MV-4-11 (cell line): ENCODE measurements around the gene DCAF8L2.
"Not testable (repeated sequence)": the region's sequence is repeated elsewhere in the genome, so short reads cannot be mapped to it uniquely, and the experiment has no call there.

ENCODE experiments used
- DNase-seq: peaks from one replicate; lab custom pipeline; 2025; lab: John Stamatoyannopoulos, UW

Gene DCAF8L2

GRCh38 chrX:27590044-27590443, at the start of gene DCAF8L2:
Gene DCAF8L2 (plus strand): TSS chrX:27590344. CDS start chrX:27746896, 156,552 bp downstream.
- no peak for DNase-seq

GRCh38 chrX:27541161-27541560, 49.0 kb upstream of the DCAF8L2 start:
- not testable (repeated sequence) for DNase-seq

GRCh38 chrX:27548624-27549023, 41.5 kb upstream of the DCAF8L2 start:
- DNase-seq: no peak

GRCh38 chrX:27549688-27550087, 40.5 kb upstream of the DCAF8L2 start:
- DNase-seq: no peak

- DNase-seq: peak; percentile 2
These were observed 34.6 kb upstream of the DCAF8L2 start for GRCh38 chrX:27555514-27555913.

GRCh38 chrX:27565992-27566391, 24.2 kb upstream of the DCAF8L2 start:
- DNase-seq: no peak

- no peak for DNase-seq
These were observed 19.0 kb upstream of the DCAF8L2 start for GRCh38 chrX:27571164-27571563.

GRCh38 chrX:27575565-27575964, 14.6 kb upstream of the DCAF8L2 start:
- no peak for DNase-seq

GRCh38 chrX:27583976-27584375, 6.2 kb upstream of the DCAF8L2 start:
- no peak for DNase-seq

GRCh38 chrX:27591938-27592337, 1.8 kb downstream of the DCAF8L2 start:
- no peak for DNase-seq

- no peak for DNase-seq
These were observed 7.4 kb downstream of the DCAF8L2 start for GRCh38 chrX:27597508-27597907.

- no peak for DNase-seq
These were observed 8.2 kb downstream of the DCAF8L2 start for GRCh38 chrX:27598312-27598711.

- DNase-seq: no peak
These were observed 9.8 kb downstream of the DCAF8L2 start for GRCh38 chrX:27599928-27600327.

GRCh38 chrX:27600686-27601085, 10.5 kb downstream of the DCAF8L2 start:
- DNase-seq: no peak

GRCh38 chrX:27608671-27609070, 18.5 kb downstream of the DCAF8L2 start:
- no peak for DNase-seq

GRCh38 chrX:27619459-27619858, 29.3 kb downstream of the DCAF8L2 start:
- DNase-seq: no peak

- peak; percentile 7 for DNase-seq
These were observed 29.8 kb downstream of the DCAF8L2 start for GRCh38 chrX:27619975-27620374.

GRCh38 chrX:27622883-27623282, 32.7 kb downstream of the DCAF8L2 start:
- DNase-seq: no peak

- no peak for DNase-seq
These were observed 35.9 kb downstream of the DCAF8L2 start for GRCh38 chrX:27626066-27626465.

GRCh38 chrX:27633328-27633727, 43.2 kb downstream of the DCAF8L2 start:
- DNase-seq: no peak

- no peak for DNase-seq
These were observed 66.4 kb downstream of the DCAF8L2 start for GRCh38 chrX:27656581-27656980.

- DNase-seq: no peak
These were observed 70.7 kb downstream of the DCAF8L2 start for GRCh38 chrX:27660878-27661277.

- DNase-seq: no peak
These were observed 81.1 kb downstream of the DCAF8L2 start for GRCh38 chrX:27671234-27671633.

GRCh38 chrX:27674491-27674890, 84.3 kb downstream of the DCAF8L2 start:
- DNase-seq: no peak

- no peak for DNase-seq
These were observed 85.3 kb downstream of the DCAF8L2 start for GRCh38 chrX:27675493-27675892.
